Measurements from ENCODE around the gene PTMS. TPM values are rescaled to one million over a fixed set of nuclear protein-coding genes. Genes with fewer than 3 reads are reported as not detected.

Gene PTMS
- total RNA-seq, 1 donor from 2014 or later, result 864 TPM

GRCh38 chr12:6724409-6724797 lies 41.8 kb upstream of the PTMS start:
- DNase-seq (ENCODE audit: low spot score), result peak; percentile 13
- TF ChIP-seq, protein P1, sequence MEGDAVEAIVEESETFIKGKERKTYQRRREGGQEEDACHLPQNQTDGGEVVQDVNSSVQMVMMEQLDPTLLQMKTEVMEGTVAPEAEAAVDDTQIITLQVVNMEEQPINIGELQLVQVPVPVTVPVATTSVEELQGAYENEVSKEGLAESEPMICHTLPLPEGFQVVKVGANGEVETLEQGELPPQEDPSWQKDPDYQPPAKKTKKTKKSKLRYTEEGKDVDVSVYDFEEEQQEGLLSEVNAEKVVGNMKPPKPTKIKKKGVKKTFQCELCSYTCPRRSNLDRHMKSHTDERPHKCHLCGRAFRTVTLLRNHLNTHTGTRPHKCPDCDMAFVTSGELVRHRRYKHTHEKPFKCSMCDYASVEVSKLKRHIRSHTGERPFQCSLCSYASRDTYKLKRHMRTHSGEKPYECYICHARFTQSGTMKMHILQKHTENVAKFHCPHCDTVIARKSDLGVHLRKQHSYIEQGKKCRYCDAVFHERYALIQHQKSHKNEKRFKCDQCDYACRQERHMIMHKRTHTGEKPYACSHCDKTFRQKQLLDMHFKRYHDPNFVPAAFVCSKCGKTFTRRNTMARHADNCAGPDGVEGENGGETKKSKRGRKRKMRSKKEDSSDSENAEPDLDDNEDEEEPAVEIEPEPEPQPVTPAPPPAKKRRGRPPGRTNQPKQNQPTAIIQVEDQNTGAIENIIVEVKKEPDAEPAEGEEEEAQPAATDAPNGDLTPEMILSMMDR (IDR thresholded peaks at IDR 0.05; ENCODE audit: unreplicated experiment), result no peak
- peaks cover 26% of the 10 kb centered on the region for H3K4me1 Mint-ChIP-seq (ENCODE audit: unreplicated experiment)
- peak overlapping the region; percentile 99 for H3K27ac Mint-ChIP-seq (ENCODE audit: unreplicated experiment)
- H3K27me3 Mint-ChIP-seq (ENCODE audit: unreplicated experiment), result peaks cover 5% of the 10 kb centered on the region
- peaks cover 9% of the 10 kb centered on the region for H3K36me3 Mint-ChIP-seq (ENCODE audit: low read depth, unreplicated experiment)
- no peaks in the 10 kb centered on the region for H3K9me3 Mint-ChIP-seq (ENCODE audit: unreplicated experiment)
- peak overlapping the region; percentile 94 for H3K4me3 Mint-ChIP-seq (ENCODE audit: unreplicated experiment)

DNA sequence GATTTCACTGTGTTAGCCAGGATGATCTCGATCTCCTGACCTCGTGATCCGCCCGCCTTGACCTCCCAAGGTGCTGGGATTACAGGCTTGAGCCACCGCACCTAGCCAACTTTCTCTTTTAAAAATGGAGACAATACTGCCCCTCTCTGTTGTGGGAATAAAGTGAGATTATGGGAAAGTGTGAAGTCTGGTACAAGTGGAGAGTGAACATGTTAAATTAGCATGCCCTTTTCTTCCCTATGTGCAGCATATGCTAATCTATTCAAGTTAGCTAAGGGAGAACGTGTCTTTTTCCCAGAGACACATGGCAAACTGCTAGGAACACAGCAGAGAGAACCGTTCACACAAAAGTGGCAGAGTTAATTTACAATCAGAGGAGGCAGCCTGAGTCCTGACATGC lies 40.8 kb upstream of the PTMS start:
- peak overlapping the region; percentile 57 for H3K27ac Mint-ChIP-seq (ENCODE audit: unreplicated experiment)
- peaks cover 26% of the 10 kb centered on the region for H3K4me1 Mint-ChIP-seq (ENCODE audit: unreplicated experiment)
- no peak for DNase-seq (ENCODE audit: low spot score)
- H3K9me3 Mint-ChIP-seq (ENCODE audit: unreplicated experiment), result no peaks in the 10 kb centered on the region
- H3K27me3 Mint-ChIP-seq (ENCODE audit: unreplicated experiment), result peaks cover 5% of the 10 kb centered on the region
- H3K36me3 Mint-ChIP-seq (ENCODE audit: low read depth, unreplicated experiment), result peaks cover 16% of the 10 kb centered on the region
- H3K4me3 Mint-ChIP-seq (ENCODE audit: unreplicated experiment), result peak overlapping the region; percentile 31
- TF ChIP-seq, protein P1 (IDR thresholded peaks at IDR 0.05; ENCODE audit: unreplicated experiment), result no peak

DNA sequence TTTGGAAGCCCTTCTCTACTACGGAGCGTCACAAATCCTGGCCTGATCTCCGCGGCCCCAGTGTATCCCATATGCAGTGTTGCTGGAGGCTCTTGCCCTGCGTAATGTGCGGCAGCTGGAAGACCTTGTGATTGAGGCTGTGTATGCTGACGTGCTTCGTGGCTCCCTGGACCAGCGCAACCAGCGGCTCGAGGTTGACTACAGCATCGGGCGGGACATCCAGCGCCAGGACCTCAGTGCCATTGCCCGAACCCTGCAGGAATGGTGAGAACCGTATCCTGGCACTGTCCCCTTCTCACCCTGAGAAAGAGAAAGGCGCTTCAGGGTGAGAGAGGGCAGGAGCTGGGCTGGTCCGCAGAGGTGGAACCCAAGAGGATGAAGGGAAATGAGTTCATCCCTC lies 37.0 kb upstream of the PTMS start:
- no peak overlapping the region for H3K4me3 Mint-ChIP-seq (ENCODE audit: unreplicated experiment)
- H3K27ac Mint-ChIP-seq (ENCODE audit: unreplicated experiment), result no peak overlapping the region
- peaks cover 6% of the 10 kb centered on the region for H3K27me3 Mint-ChIP-seq (ENCODE audit: unreplicated experiment)

DNA sequence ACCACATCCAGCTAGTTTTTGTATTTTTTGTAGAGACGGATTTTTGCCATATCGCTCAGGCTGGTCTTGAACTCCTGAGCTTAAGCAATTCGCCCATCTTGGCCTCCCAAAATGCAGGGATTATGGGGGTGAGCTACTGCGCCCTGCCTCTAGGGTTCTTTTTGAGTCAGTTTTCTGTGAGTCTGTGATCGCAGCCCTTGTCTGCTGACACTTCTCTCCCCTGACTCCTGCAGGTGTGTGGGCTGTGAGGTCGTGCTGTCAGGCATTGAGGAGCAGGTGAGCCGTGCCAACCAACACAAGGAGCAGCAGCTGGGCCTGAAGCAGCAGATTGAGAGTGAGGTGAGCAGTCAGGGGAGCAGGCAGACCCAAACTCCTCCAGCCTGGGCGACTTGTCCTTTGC lies 36.0 kb upstream of the PTMS start:
- H3K4me1 Mint-ChIP-seq (ENCODE audit: unreplicated experiment), result peaks cover 7% of the 10 kb centered on the region
- H3K9me3 Mint-ChIP-seq (ENCODE audit: unreplicated experiment), result no peaks in the 10 kb centered on the region
- no peak for DNase-seq (ENCODE audit: low spot score)
- TF ChIP-seq, protein P1 (IDR thresholded peaks at IDR 0.05; ENCODE audit: unreplicated experiment), result no peak
- H3K27ac Mint-ChIP-seq (ENCODE audit: unreplicated experiment), result no peak overlapping the region
- H3K4me3 Mint-ChIP-seq (ENCODE audit: unreplicated experiment), result no peak overlapping the region
- H3K27me3 Mint-ChIP-seq (ENCODE audit: unreplicated experiment), result peaks cover 6% of the 10 kb centered on the region
- H3K36me3 Mint-ChIP-seq (ENCODE audit: low read depth, unreplicated experiment), result peaks cover 25% of the 10 kb centered on the region

More for the DNA sequence above, 37.0 kb upstream of the PTMS start:
- TF ChIP-seq, protein P1 (IDR thresholded peaks at IDR 0.05; ENCODE audit: unreplicated experiment), result no peak
- DNase-seq (ENCODE audit: low spot score), result no peak
- no peaks in the 10 kb centered on the region for H3K9me3 Mint-ChIP-seq (ENCODE audit: unreplicated experiment)
- H3K4me1 Mint-ChIP-seq (ENCODE audit: unreplicated experiment), result peaks cover 12% of the 10 kb centered on the region
- H3K36me3 Mint-ChIP-seq (ENCODE audit: low read depth, unreplicated experiment), result peaks cover 25% of the 10 kb centered on the region

- no peaks in the 10 kb centered on the region for H3K9me3 Mint-ChIP-seq (ENCODE audit: unreplicated experiment)
- no peak overlapping the region for H3K4me3 Mint-ChIP-seq (ENCODE audit: unreplicated experiment)
- DNase-seq (ENCODE audit: low spot score), result no peak
- no peaks in the 10 kb centered on the region for H3K4me1 Mint-ChIP-seq (ENCODE audit: unreplicated experiment)
- H3K27ac Mint-ChIP-seq (ENCODE audit: unreplicated experiment), result no peak overlapping the region
- TF ChIP-seq, protein P1 (IDR thresholded peaks at IDR 0.05; ENCODE audit: unreplicated experiment), result no peak
- peaks cover 3% of the 10 kb centered on the region for H3K27me3 Mint-ChIP-seq (ENCODE audit: unreplicated experiment)
- peaks cover 15% of the 10 kb centered on the region for H3K36me3 Mint-ChIP-seq (ENCODE audit: low read depth, unreplicated experiment)
Observed at GRCh38 chr12:6734506-6735387, 31.4 kb upstream of the PTMS start.

All from endothelial cell (in vitro differentiated cells).